ENCODE results near the gene IDH2.

IDH2 gene

GRCh38 chr15:90055182-90055581 is 47.1 kb downstream of the IDH2 start:
- in situ Hi-C loops (cut with HindIII; ENCODE audit: low sequenced_read_pairs): no loop called here
- TF ChIP-seq CTCF (IDR thresholded peaks at IDR 0.05; ENCODE audit: low read depth, low read length, missing control alignments): no peak
- no peak for DNase-seq (ENCODE audit: low read depth)
- H3K4me3 ChIP-seq (ENCODE audit: low read depth, low read length): no peak overlapping the region

GRCh38 chr15:90054618-90055097 is 47.6 kb downstream of the IDH2 start:
- H3K4me3 ChIP-seq (ENCODE audit: low read depth, low read length): no peak overlapping the region
- DNase-seq (ENCODE audit: low read depth): no peak
- TF ChIP-seq CTCF (IDR thresholded peaks at IDR 0.05; ENCODE audit: low read depth, low read length, missing control alignments): no peak
- in situ Hi-C loops (cut with HindIII; ENCODE audit: low sequenced_read_pairs): no loop called here

GRCh38 chr15:90053685-90054466 is 48.4 kb downstream of the IDH2 start:
- no peak overlapping the region for H3K4me3 ChIP-seq (ENCODE audit: low read depth, low read length)
- DNase-seq (ENCODE audit: low read depth): no peak
- in situ Hi-C loops (cut with HindIII; ENCODE audit: low sequenced_read_pairs): no loop called here
- TF ChIP-seq CTCF (IDR thresholded peaks at IDR 0.05; ENCODE audit: low read depth, low read length, missing control alignments): no peak

- no peak for DNase-seq (ENCODE audit: low read depth)
- in situ Hi-C loops (cut with HindIII; ENCODE audit: low sequenced_read_pairs): no loop called here
- H3K4me3 ChIP-seq (ENCODE audit: low read depth, low read length): no peak overlapping the region
- no peak for TF ChIP-seq CTCF (IDR thresholded peaks at IDR 0.05; ENCODE audit: low read depth, low read length, missing control alignments)
Measured at GRCh38 chr15:90051874-90052273, 50.4 kb downstream of the IDH2 start.

DNA sequence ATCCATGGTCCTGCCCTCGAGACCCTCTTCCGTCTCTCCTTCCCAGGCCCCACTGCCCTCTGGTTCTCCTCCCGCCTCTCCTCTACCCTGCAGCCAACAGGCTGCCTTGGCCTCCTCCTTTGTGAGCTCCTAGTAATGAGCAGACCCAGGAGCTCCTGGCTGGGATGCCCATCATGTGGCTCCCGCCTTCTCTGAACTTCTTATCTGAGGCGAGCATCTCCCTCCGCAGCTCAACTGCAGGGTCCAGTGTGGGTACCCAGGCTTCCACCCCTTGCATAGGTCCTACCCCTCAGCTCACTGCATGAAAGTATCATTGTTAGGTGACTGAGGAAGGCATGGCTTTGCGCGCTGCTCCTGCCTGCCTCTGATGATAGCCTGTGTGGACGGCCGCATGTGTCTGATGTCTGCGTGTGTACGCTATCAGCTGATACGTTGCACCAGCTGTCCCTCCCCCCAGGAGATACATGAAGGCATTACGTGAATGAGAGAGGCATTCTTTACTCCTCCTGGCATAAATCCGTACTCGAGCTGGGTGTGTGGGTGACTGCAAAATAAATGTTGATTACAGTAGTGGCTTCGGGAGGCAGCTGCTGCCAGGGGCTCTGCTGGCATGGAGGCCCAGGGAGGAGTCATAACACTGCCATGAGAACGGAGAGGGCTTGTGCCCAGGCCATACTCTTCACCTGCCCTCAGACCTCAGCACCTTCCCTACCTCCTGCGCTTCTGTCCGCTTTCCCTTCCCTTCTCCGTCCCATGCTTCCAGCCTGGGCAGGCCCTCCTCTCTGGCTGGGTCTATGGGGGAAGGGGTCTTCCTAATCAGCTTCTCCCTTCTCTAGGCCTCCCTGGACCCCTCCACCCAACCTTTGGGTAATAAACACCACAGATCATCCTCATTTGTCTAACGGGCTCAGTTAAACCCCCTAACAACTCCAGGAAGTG is 52.3 kb downstream of the IDH2 start:
- in situ Hi-C loops (cut with HindIII; ENCODE audit: low sequenced_read_pairs): loop anchor here (5.0 kb wide), 2 partner anchors 38 to 167 kb away; no protein-coding TSS in a partner anchor
- no peak for DNase-seq (ENCODE audit: low read depth)
- no peak overlapping the region for H3K4me3 ChIP-seq (ENCODE audit: low read depth, low read length)
- no peak for TF ChIP-seq CTCF (IDR thresholded peaks at IDR 0.05; ENCODE audit: low read depth, low read length, missing control alignments)

DNA sequence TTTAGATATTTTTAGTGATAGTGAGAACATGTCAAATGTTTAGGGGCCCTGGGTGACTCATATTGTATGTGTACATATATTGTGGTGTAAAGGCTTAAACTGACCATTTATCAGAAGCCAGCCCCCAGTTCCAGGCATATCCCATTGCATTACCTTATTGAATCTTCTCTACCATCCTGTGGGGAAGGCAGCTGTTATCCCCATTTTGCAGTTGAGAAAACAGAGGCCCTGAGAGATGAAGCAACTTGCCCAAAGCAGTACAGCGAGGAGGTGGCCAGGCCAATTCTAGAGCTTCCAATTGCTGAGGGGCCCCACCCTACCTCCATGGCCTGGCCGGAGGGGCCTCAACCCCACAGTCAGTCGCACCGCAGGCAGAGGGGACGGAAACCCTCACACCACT is 53.2 kb downstream of the IDH2 start:
- no peak for DNase-seq (ENCODE audit: low read depth)
- in situ Hi-C loops (cut with HindIII; ENCODE audit: low sequenced_read_pairs): loop anchor here (5.0 kb wide), 2 partner anchors 37 to 168 kb away; no protein-coding TSS in a partner anchor
- H3K4me3 ChIP-seq (ENCODE audit: low read depth, low read length): no peak overlapping the region
- no peak for TF ChIP-seq CTCF (IDR thresholded peaks at IDR 0.05; ENCODE audit: low read depth, low read length, missing control alignments)
